ENCODE results near the gene MAP3K10. TPM values are rescaled to one million over a fixed set of nuclear protein-coding genes. Genes with fewer than 3 reads are reported as not detected.

The MAP3K10 gene
- total and polyA plus RNA-seq, 2 donors (not counting 1 experiment from before 2014, with no cell fraction given) = 22.5 to 41.6 TPM

GRCh38 chr19:40240332-40240731 is 49.1 kb downstream of the MAP3K10 start:
- no peaks in the 10 kb centered on the region for H3K4me1 ChIP-seq (ENCODE audit: control insufficient read depth in 2 of 2, insufficient read depth in 2 of 2, low read length in 2 of 2)
- H4K20me1 ChIP-seq (ENCODE audit: control insufficient read depth, insufficient read depth, low read length, poor library complexity, severe bottlenecking) = peaks cover 56% of the 10 kb centered on the region
- ATAC-seq (ENCODE audit: low read depth) = no peak
- ChIA-PET CTCF (no interaction called here), POLR2A (no interaction called here)
- H3K4me2 ChIP-seq (replicated peaks; ENCODE audit: low read depth, low read length, poor library complexity, severe bottlenecking) = no peak overlapping the region
- no peaks in the 10 kb centered on the region for H3K4me1 Mint-ChIP-seq
- no peak for TF ChIP-seq CTCF (IDR thresholded peaks at IDR 0.05)
- TF ChIP-seq EZH2 (IDR thresholded peaks at IDR 0.05; ENCODE audit: borderline replicate concordance, insufficient read depth, low read depth, low read length, poor library complexity, severe bottlenecking) = no peak
- no peak overlapping the region for H2AFZ ChIP-seq (ENCODE audit: insufficient read depth, low read depth, low read length, poor library complexity, severe bottlenecking)
- H3K27ac Mint-ChIP-seq = no peak overlapping the region
- no peaks in the 10 kb centered on the region for H3K9me3 ChIP-seq (ENCODE audit: control extremely low read depth in 1 of 3, control insufficient read depth in 2 of 3, insufficient read depth in 1 of 3, low read length in 2 of 3)
- no peaks in the 10 kb centered on the region for H3K9me3 Mint-ChIP-seq (ENCODE audit: insufficient read depth)
- H3K27ac ChIP-seq (ENCODE audit: low read length in 2 of 2) = no peak overlapping the region
- H3K4me3 ChIP-seq (ENCODE audit: control extremely low read depth in 1 of 5, extremely low read depth in 1 of 5, insufficient read depth in 1 of 5, low read depth in 2 of 5, low read length in 4 of 5) = no peak overlapping the region
- H3K9ac ChIP-seq (ENCODE audit: low read length) = no peak overlapping the region
- no peaks in the 10 kb centered on the region for H3K27me3 Mint-ChIP-seq
- no peak overlapping the region for H3K4me3 Mint-ChIP-seq
- no peaks in the 10 kb centered on the region for H3K27me3 ChIP-seq (replicated peaks in 1 of 4; ENCODE audit: control extremely low read depth in 1 of 4, control insufficient read depth in 3 of 4, insufficient read depth in 4 of 4, low read length in 3 of 4)
- H3K36me3 ChIP-seq (replicated peaks in 1 of 2; ENCODE audit: control extremely low read depth in 1 of 2, control insufficient read depth in 1 of 2, extremely low read depth in 1 of 2, insufficient read depth in 2 of 2, low read length in 1 of 2) = peaks cover 2 to 73% of the 10 kb centered on the region in 2 experiments
- DNase-seq = no peak
- WGBS (ENCODE audit: insufficient coverage) = 85% methylated on average over 6 of the region's 6 CpGs
- intact Hi-C loops (cut with micrococcal nuclease) = no loop called here
- peaks cover 17% of the 10 kb centered on the region for H3K79me2 ChIP-seq (ENCODE audit: control insufficient read depth, insufficient read depth, low read length)

GRCh38 chr19:40241125-40241808 is 50.0 kb downstream of the MAP3K10 start:
- no peaks in the 10 kb centered on the region for H3K9me3 ChIP-seq (ENCODE audit: control extremely low read depth in 1 of 3, control insufficient read depth in 2 of 3, insufficient read depth in 1 of 3, low read length in 2 of 3)
- no peak overlapping the region for H3K27ac Mint-ChIP-seq
- ChIA-PET CTCF (no interaction called here), POLR2A (interaction anchor here (0.6 kb wide), 1 partner anchor 17 kb away, joined by 4 read pairs; no protein-coding TSS in a partner anchor)
- H3K4me2 ChIP-seq (replicated peaks; ENCODE audit: low read depth, low read length, poor library complexity, severe bottlenecking) = no peak overlapping the region
- H3K79me2 ChIP-seq (ENCODE audit: control insufficient read depth, insufficient read depth, low read length) = peaks cover 21% of the 10 kb centered on the region
- H3K4me1 Mint-ChIP-seq = no peaks in the 10 kb centered on the region
- no peak overlapping the region for H3K9ac ChIP-seq (ENCODE audit: low read length)
- no peaks in the 10 kb centered on the region for H3K4me1 ChIP-seq (ENCODE audit: control insufficient read depth in 2 of 2, insufficient read depth in 2 of 2, low read length in 2 of 2)
- H3K9me3 Mint-ChIP-seq (ENCODE audit: insufficient read depth) = no peaks in the 10 kb centered on the region
- no peak overlapping the region for H3K4me3 ChIP-seq (ENCODE audit: control extremely low read depth in 1 of 5, extremely low read depth in 1 of 5, insufficient read depth in 1 of 5, low read depth in 2 of 5, low read length in 4 of 5)
- intact Hi-C loops (cut with micrococcal nuclease) = no loop called here
- no peaks in the 10 kb centered on the region for H3K27me3 ChIP-seq (replicated peaks in 1 of 4; ENCODE audit: control extremely low read depth in 1 of 4, control insufficient read depth in 3 of 4, insufficient read depth in 4 of 4, low read length in 3 of 4)
- H3K27ac ChIP-seq (ENCODE audit: low read length in 2 of 2) = no peak overlapping the region
- H4K20me1 ChIP-seq (ENCODE audit: control insufficient read depth, insufficient read depth, low read length, poor library complexity, severe bottlenecking) = peaks cover 56% of the 10 kb centered on the region
- H3K4me3 Mint-ChIP-seq = no peak overlapping the region
- TF ChIP-seq CTCF (IDR thresholded peaks at IDR 0.05) (no peak), EZH2 (IDR thresholded peaks at IDR 0.05; ENCODE audit: borderline replicate concordance, insufficient read depth, low read depth, low read length, poor library complexity, severe bottlenecking) (no peak)
- H3K36me3 ChIP-seq (replicated peaks in 1 of 2; ENCODE audit: control extremely low read depth in 1 of 2, control insufficient read depth in 1 of 2, extremely low read depth in 1 of 2, insufficient read depth in 2 of 2, low read length in 1 of 2) = peaks cover 2 to 67% of the 10 kb centered on the region in 2 experiments
- DNase-seq = no peak
- WGBS (ENCODE audit: insufficient coverage) = 100% methylated on average over 6 of the region's 12 CpGs
- H3K27me3 Mint-ChIP-seq = no peaks in the 10 kb centered on the region
- ATAC-seq (ENCODE audit: low read depth) = no peak
- H2AFZ ChIP-seq (ENCODE audit: insufficient read depth, low read depth, low read length, poor library complexity, severe bottlenecking) = no peak overlapping the region
